ENCODE data around the gene RPL5.

The RPL5 gene

GRCh38 chr1:92817986-92818764 is 13.7 kb upstream of the RPL5 start:
- in situ Hi-C loops (cut with MboI; ENCODE audit: low pct_unique_long_range_greater_than_20kb, low sequenced_read_pairs, unreplicated experiment), result no loop called here
- TF ChIP-seq, protein P1, sequence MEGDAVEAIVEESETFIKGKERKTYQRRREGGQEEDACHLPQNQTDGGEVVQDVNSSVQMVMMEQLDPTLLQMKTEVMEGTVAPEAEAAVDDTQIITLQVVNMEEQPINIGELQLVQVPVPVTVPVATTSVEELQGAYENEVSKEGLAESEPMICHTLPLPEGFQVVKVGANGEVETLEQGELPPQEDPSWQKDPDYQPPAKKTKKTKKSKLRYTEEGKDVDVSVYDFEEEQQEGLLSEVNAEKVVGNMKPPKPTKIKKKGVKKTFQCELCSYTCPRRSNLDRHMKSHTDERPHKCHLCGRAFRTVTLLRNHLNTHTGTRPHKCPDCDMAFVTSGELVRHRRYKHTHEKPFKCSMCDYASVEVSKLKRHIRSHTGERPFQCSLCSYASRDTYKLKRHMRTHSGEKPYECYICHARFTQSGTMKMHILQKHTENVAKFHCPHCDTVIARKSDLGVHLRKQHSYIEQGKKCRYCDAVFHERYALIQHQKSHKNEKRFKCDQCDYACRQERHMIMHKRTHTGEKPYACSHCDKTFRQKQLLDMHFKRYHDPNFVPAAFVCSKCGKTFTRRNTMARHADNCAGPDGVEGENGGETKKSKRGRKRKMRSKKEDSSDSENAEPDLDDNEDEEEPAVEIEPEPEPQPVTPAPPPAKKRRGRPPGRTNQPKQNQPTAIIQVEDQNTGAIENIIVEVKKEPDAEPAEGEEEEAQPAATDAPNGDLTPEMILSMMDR (IDR thresholded peaks at IDR 0.05; ENCODE audit: extremely low read depth, insufficient read depth, missing control alignments), result peak; percentile 78
- DNase-seq (ENCODE audit: low spot score), result peak; percentile 55

GRCh38 chr1:92820024-92820423 is 11.8 kb upstream of the RPL5 start:
- no peak for DNase-seq (ENCODE audit: low spot score)
- TF ChIP-seq, protein P1 (IDR thresholded peaks at IDR 0.05; ENCODE audit: extremely low read depth, insufficient read depth, missing control alignments), result no peak
- in situ Hi-C loops (cut with MboI; ENCODE audit: low pct_unique_long_range_greater_than_20kb, low sequenced_read_pairs, unreplicated experiment), result no loop called here

DNA sequence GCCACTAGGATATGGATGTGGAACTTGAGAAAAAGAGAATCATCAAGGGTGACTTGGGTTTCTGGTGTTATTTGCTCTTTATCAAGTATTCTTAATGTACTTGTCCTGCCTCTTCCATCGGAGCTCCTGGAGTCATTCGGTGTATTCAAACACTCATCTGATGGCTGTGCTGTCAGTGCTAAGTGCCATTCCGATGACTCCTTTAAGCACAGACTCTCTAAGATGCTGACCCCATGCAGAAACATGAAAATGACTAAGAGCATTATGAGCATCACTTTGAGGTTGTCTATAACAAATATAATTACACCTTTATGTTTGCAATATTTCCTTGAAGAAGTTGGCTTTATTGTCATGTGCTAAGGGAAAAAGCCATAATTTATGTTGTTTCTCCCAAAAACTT is 11.3 kb upstream of the RPL5 start:
- TF ChIP-seq, protein P1 (IDR thresholded peaks at IDR 0.05; ENCODE audit: extremely low read depth, insufficient read depth, missing control alignments), result no peak
- no peak for DNase-seq (ENCODE audit: low spot score)
- in situ Hi-C loops (cut with MboI; ENCODE audit: low pct_unique_long_range_greater_than_20kb, low sequenced_read_pairs, unreplicated experiment), result no loop called here

- TF ChIP-seq, protein P1 (IDR thresholded peaks at IDR 0.05; ENCODE audit: extremely low read depth, insufficient read depth, missing control alignments), result no peak
- in situ Hi-C loops (cut with MboI; ENCODE audit: low pct_unique_long_range_greater_than_20kb, low sequenced_read_pairs, unreplicated experiment), result no loop called here
- DNase-seq (ENCODE audit: low spot score), result no peak
These were observed 9.0 kb upstream of the RPL5 start for GRCh38 chr1:92822879-92823278.

DNA sequence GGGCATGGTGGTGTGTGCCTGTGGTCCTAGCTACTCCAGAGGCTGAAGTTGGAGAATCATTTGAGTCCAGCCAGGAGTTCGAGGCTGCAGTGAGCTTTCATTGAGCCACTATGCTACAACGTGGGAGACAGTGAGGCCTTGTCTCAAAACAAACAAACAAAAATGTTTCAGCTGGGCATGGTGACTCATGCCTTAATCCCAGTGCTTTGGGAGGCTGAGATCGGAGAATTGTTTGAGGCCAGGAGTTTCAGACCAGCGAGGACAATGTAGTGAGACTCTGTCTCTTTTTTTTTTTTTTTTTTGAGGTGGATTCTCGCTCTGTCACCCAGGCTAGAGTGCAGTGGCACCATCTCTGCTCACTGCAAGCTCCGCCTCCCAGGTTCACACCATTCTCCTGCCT is 5.0 kb upstream of the RPL5 start:
- TF ChIP-seq, protein P1 (IDR thresholded peaks at IDR 0.05; ENCODE audit: extremely low read depth, insufficient read depth, missing control alignments), result no peak
- no peak for DNase-seq (ENCODE audit: low spot score)
- in situ Hi-C loops (cut with MboI; ENCODE audit: low pct_unique_long_range_greater_than_20kb, low sequenced_read_pairs, unreplicated experiment), result no loop called here

DNA sequence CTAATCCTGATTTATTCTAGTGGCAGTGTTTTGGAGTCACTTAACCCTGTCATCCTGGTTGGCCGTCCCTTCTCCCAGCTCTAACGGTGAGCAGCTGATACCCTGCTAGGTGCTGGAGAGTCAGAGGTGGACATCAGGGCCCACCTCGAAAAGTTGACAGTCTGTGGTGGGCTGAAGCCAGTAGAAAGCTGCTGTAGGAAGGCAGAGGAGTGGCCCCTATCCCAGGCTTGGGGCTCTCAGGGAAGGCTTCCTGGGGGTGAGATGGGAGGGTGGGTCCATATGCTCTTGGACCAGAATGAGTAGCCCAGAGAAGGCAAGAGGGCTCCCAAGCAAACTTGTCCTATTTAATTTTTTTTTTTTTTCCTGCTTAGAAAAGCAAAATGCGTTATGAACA is 475 bp upstream of the RPL5 start:
- peak; percentile 12 for DNase-seq (ENCODE audit: low spot score)
- TF ChIP-seq, protein P1 (IDR thresholded peaks at IDR 0.05; ENCODE audit: extremely low read depth, insufficient read depth, missing control alignments), result no peak
- in situ Hi-C loops (cut with MboI; ENCODE audit: low pct_unique_long_range_greater_than_20kb, low sequenced_read_pairs, unreplicated experiment), result no loop called here
